ENCODE data around the gene HSP90AA1. TPM values are rescaled to one million over a fixed set of nuclear protein-coding genes. Genes with fewer than 3 reads are reported as not detected.

The HSP90AA1 gene
- total RNA-seq, 1 experiment from 2014 or later, result 671 TPM

GRCh38 chr14:102075155-102075554, 11.7 kb downstream of the HSP90AA1 start:
- CTCF ChIA-PET, result no interaction called here
- no peak for ATAC-seq
- no peak overlapping the region for H3K9ac ChIP-seq (ENCODE audit: low read length)

GRCh38 chr14:102074415-102074964, 12.4 kb downstream of the HSP90AA1 start:
- Histone ChIP-seq H3K4me3 (ENCODE audit: low read length) (no peak overlapping the region), H2AFZ (ENCODE audit: low read length) (no peak overlapping the region), H3K79me2 (ENCODE audit: low read length) (no peaks in the 10 kb centered on the region), H3K4me1 (ENCODE audit: insufficient read depth, low read length) (peaks cover 19% of the 10 kb centered on the region), H3K9me3 (ENCODE audit: low read length) (no peaks in the 10 kb centered on the region), H3K4me2 (ENCODE audit: low read length) (no peak overlapping the region), H3K9me2 (replicated peaks; ENCODE audit: low read length) (no peaks in the 10 kb centered on the region), H3K27ac (ENCODE audit: low read length) (no peak overlapping the region), H3K9ac (ENCODE audit: low read length) (no peak overlapping the region), H3K27me3 (ENCODE audit: low read length) (no peaks in the 10 kb centered on the region), H4K20me1 (ENCODE audit: low read length) (0 out of 2 replicates have a peak, but pooled peaks cover under 1% of the 10 kb centered on the region), H3F3A (ENCODE audit: low read length, unreplicated experiment) (peaks cover 6% of the 10 kb centered on the region), H3K36me3 (ENCODE audit: low read depth, low read length) (peaks cover 2% of the 10 kb centered on the region; the same call in 1 of the 2 replicates)
- TF ChIP-seq, protein P1, sequence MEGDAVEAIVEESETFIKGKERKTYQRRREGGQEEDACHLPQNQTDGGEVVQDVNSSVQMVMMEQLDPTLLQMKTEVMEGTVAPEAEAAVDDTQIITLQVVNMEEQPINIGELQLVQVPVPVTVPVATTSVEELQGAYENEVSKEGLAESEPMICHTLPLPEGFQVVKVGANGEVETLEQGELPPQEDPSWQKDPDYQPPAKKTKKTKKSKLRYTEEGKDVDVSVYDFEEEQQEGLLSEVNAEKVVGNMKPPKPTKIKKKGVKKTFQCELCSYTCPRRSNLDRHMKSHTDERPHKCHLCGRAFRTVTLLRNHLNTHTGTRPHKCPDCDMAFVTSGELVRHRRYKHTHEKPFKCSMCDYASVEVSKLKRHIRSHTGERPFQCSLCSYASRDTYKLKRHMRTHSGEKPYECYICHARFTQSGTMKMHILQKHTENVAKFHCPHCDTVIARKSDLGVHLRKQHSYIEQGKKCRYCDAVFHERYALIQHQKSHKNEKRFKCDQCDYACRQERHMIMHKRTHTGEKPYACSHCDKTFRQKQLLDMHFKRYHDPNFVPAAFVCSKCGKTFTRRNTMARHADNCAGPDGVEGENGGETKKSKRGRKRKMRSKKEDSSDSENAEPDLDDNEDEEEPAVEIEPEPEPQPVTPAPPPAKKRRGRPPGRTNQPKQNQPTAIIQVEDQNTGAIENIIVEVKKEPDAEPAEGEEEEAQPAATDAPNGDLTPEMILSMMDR (conservative IDR thresholded peaks at IDR 0.05; ENCODE audit: low read depth, low read length), result no peak
- no peak for TF ChIP-seq EZH2phosphoT487 (IDR thresholded peaks at IDR 0.05; ENCODE audit: borderline replicate concordance, low read length)
- TF ChIP-seq EZH2 (IDR thresholded peaks at IDR 0.05; ENCODE audit: low read length, unreplicated experiment), result no peak
- ATAC-seq (no peak), DNase-seq (no peak)
- intact Hi-C loops (cut with micrococcal nuclease), result no loop called here
- CTCF ChIA-PET, result no interaction called here
- no TSS peak for BruUV-seq (replicated peaks)
- POLR2A ChIA-PET (ENCODE audit: unreplicated experiment), result no interaction called here

More at GRCh38 chr14:102075155-102075554, 11.7 kb downstream of the HSP90AA1 start:
- no peaks in the 10 kb centered on the region for H3K27me3 ChIP-seq (ENCODE audit: low read length)
- H3K27ac ChIP-seq (ENCODE audit: low read length), result no peak overlapping the region
- H3F3A ChIP-seq (ENCODE audit: low read length, unreplicated experiment), result peaks cover 13% of the 10 kb centered on the region
- DNase-seq, result no peak
- H3K9me2 ChIP-seq (replicated peaks; ENCODE audit: low read length), result no peaks in the 10 kb centered on the region
- H3K4me2 ChIP-seq (ENCODE audit: low read length), result no peak overlapping the region
- no peaks in the 10 kb centered on the region for H3K9me3 ChIP-seq (ENCODE audit: low read length)
- TF ChIP-seq EZH2phosphoT487 (IDR thresholded peaks at IDR 0.05; ENCODE audit: borderline replicate concordance, low read length) (no peak), EZH2 (IDR thresholded peaks at IDR 0.05; ENCODE audit: low read length, unreplicated experiment) (no peak)
- TF ChIP-seq, protein P1 (conservative IDR thresholded peaks at IDR 0.05; ENCODE audit: low read depth, low read length), result no peak
- H4K20me1 ChIP-seq (ENCODE audit: low read length), result peaks cover 7% of the 10 kb centered on the region; the same call in 1 of the 2 replicates
- intact Hi-C loops (cut with micrococcal nuclease), result no loop called here
- H2AFZ ChIP-seq (ENCODE audit: low read length), result no peak overlapping the region
- H3K4me1 ChIP-seq (ENCODE audit: insufficient read depth, low read length), result peaks cover 19% of the 10 kb centered on the region
- POLR2A ChIA-PET (ENCODE audit: unreplicated experiment), result interaction anchor here (0.6 kb wide), 1 partner anchor 41 kb away, joined by 3 read pairs; no protein-coding TSS in a partner anchor
- no TSS peak for BruUV-seq (replicated peaks)
- H3K79me2 ChIP-seq (ENCODE audit: low read length), result no peaks in the 10 kb centered on the region
- no peak overlapping the region for H3K4me3 ChIP-seq (ENCODE audit: low read length)
- H3K36me3 ChIP-seq (ENCODE audit: low read depth, low read length), result peaks cover 9% of the 10 kb centered on the region
